GM12891 (cell line): Measurements from ENCODE around the gene ARSG.

ENCODE experiments used
- PAX5 ChIP-seq: IDR thresholded peaks from 2 replicates; pipeline ENCODE4 v1.6.1; 2011; ENCODE audit warnings: low read length, moderate library complexity, mild to moderate bottlenecking; ENCODE audit not compliant: insufficient read depth, severe bottlenecking
- POLR2A ChIP-seq: IDR thresholded peaks from 2 replicates; pipeline ENCODE4 v1.6.1; 2011; ENCODE audit warnings: low read depth, low read length, control low read depth
- POLR2AphosphoS5 ChIP-seq: IDR thresholded peaks from 2 replicates; pipeline ENCODE4 v1.6.1; 2011; ENCODE audit warnings: low read depth, low read length, control low read depth
- POU2F2 ChIP-seq: IDR thresholded peaks from 2 replicates; pipeline ENCODE4 v1.6.1; 2011; ENCODE audit warnings: low read depth, mild to moderate bottlenecking, control low read depth, low read length, moderate library complexity
- SPI1 ChIP-seq: IDR thresholded peaks from 2 replicates; pipeline ENCODE4 v1.6.1; 2011; ENCODE audit warnings: low read depth, low read length, control low read depth
- TAF1 ChIP-seq: IDR thresholded peaks from 2 replicates; pipeline ENCODE4 v1.6.1; 2011; ENCODE audit warnings: low read depth, low read length, control low read depth

DNA sequence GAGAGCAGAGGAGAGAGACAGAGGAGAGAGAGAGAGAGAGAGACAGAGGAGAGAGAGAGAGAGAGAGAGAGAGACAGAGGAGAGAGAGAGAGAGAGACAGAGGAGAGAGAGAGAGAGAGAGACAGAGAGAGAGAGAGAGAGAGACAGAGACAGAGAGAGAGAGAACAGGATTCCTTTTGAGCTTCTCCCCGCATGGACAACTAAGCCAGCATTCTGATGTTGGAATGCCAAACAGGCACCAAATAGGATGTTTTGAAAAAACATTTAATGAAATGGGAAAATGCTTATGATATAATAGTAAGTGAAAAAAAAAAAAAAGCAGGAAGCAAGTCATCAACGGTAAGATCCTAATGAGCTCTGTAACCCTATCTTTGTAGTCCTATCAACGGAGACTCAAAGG, 60.7 kb downstream of the ARSG start:
- TF ChIP-seq POLR2AphosphoS5 (no peak), SPI1 (no peak), POLR2A (no peak), POU2F2 (no peak), PAX5 (no peak), TAF1 (no peak)
